ENCODE measurements around the gene CIDEB. TPM values are rescaled to one million over a fixed set of nuclear protein-coding genes. Genes with fewer than 3 reads are reported as not detected.

Gene CIDEB
- polyA plus RNA-seq, 1 donor, result 24.8 TPM

GRCh38 chr14:24255931-24256711 is 51.7 kb downstream of the CIDEB start:
- no peak for DNase-seq

GRCh38 chr14:24255438-24255837 is 52.3 kb downstream of the CIDEB start:
- no peak for DNase-seq

Other genes starting within 250 kb of the CIDEB start
- gene CPNE6, start 236.4 kb downstream of the CIDEB start, polyA plus RNA-seq (ENCODE audit: insufficient read length), result 0.18 TPM
- 35.8 TPM for gene PCK2, start 213.7 kb downstream of the CIDEB start, polyA plus RNA-seq (ENCODE audit: insufficient read length)
- 75.4 TPM for gene DCAF11, start 193.2 kb downstream of the CIDEB start, polyA plus RNA-seq (ENCODE audit: insufficient read length)
- gene NRL, start 193.0 kb downstream of the CIDEB start, polyA plus RNA-seq (ENCODE audit: insufficient read length), result 2.6 TPM
- 1.1 TPM for gene FITM1, start 177.3 kb downstream of the CIDEB start, polyA plus RNA-seq (ENCODE audit: insufficient read length)
- gene PSME1, start 171.8 kb downstream of the CIDEB start, polyA plus RNA-seq (ENCODE audit: insufficient read length), result 191 TPM
- 19.2 TPM for gene EMC9, start 166.4 kb downstream of the CIDEB start, polyA plus RNA-seq (ENCODE audit: insufficient read length)
- 158 TPM for gene PSME2, start 161.4 kb downstream of the CIDEB start, polyA plus RNA-seq (ENCODE audit: insufficient read length)
- gene RNF31, start 160.5 kb downstream of the CIDEB start, polyA plus RNA-seq (ENCODE audit: insufficient read length), result 57.5 TPM
- gene IRF9, start 146.7 kb downstream of the CIDEB start, polyA plus RNA-seq (ENCODE audit: insufficient read length), result 64.5 TPM
- gene REC8, start 135.9 kb downstream of the CIDEB start, polyA plus RNA-seq (ENCODE audit: insufficient read length), result 88.7 TPM
- gene IPO4, start 119.2 kb downstream of the CIDEB start, polyA plus RNA-seq (ENCODE audit: insufficient read length), result 35.6 TPM
- 39.7 TPM for gene TM9SF1, start 112.5 kb downstream of the CIDEB start, polyA plus RNA-seq (ENCODE audit: insufficient read length)
- gene TSSK4, start 102.3 kb downstream of the CIDEB start, polyA plus RNA-seq (ENCODE audit: insufficient read length), result 13.3 TPM
- 63.7 TPM for gene CHMP4A, start 94.5 kb downstream of the CIDEB start, polyA plus RNA-seq (ENCODE audit: insufficient read length)
- gene MDP1, start 91.9 kb downstream of the CIDEB start, polyA plus RNA-seq (ENCODE audit: insufficient read length), result 8.4 TPM
- gene NEDD8, start 75.6 kb downstream of the CIDEB start, polyA plus RNA-seq (ENCODE audit: insufficient read length), result 231 TPM
- 121 TPM for gene GMPR2, start 75.0 kb downstream of the CIDEB start, polyA plus RNA-seq (ENCODE audit: insufficient read length)
- gene TINF2, start 65.4 kb downstream of the CIDEB start, polyA plus RNA-seq (ENCODE audit: insufficient read length), result 62.4 TPM
- gene TGM1, start 44.8 kb downstream of the CIDEB start, polyA plus RNA-seq (ENCODE audit: insufficient read length), result 2.3 TPM
- 18.8 TPM for gene RABGGTA, start 36.4 kb downstream of the CIDEB start, polyA plus RNA-seq (ENCODE audit: insufficient read length)
- 48.9 TPM for gene DHRS1, start 8.2 kb downstream of the CIDEB start, polyA plus RNA-seq (ENCODE audit: insufficient read length)
- gene NOP9, start 8.1 kb downstream of the CIDEB start, polyA plus RNA-seq (ENCODE audit: insufficient read length), result 29.0 TPM
- gene LTB4R2, start 2.2 kb upstream of the CIDEB start, polyA plus RNA-seq (ENCODE audit: insufficient read length), result 4.6 TPM
- 6.7 TPM for gene LTB4R, start 3.5 kb upstream of the CIDEB start, polyA plus RNA-seq (ENCODE audit: insufficient read length)
- 22.4 TPM for gene ADCY4, start 27.1 kb upstream of the CIDEB start, polyA plus RNA-seq (ENCODE audit: insufficient read length)
- 3.5 TPM for gene RIPK3, start 32.0 kb upstream of the CIDEB start, polyA plus RNA-seq (ENCODE audit: insufficient read length)
- 70.3 TPM for gene NFATC4, start 60.2 kb upstream of the CIDEB start, polyA plus RNA-seq (ENCODE audit: insufficient read length)
- gene NYNRIN, start 91.0 kb upstream of the CIDEB start, polyA plus RNA-seq (ENCODE audit: insufficient read length), result 54.6 TPM
- 3.7 TPM for gene CBLN3, start 121.7 kb upstream of the CIDEB start, polyA plus RNA-seq (ENCODE audit: insufficient read length)
- gene KHNYN, start 122.0 kb upstream of the CIDEB start, polyA plus RNA-seq (ENCODE audit: insufficient read length), result 50.5 TPM
- 55.4 TPM for gene SDR39U1, start 134.8 kb upstream of the CIDEB start, polyA plus RNA-seq (ENCODE audit: insufficient read length)
- 0.42 TPM for gene CMA1, start 200.3 kb upstream of the CIDEB start, polyA plus RNA-seq (ENCODE audit: insufficient read length)